ENCODE measurements around the gene FILIP1L. TPM values are rescaled to one million over a fixed set of nuclear protein-coding genes. Genes with fewer than 3 reads are reported as not detected.

Gene FILIP1L
- total RNA-seq, 1 experiment from 2014 or later, result 0.07 TPM

GRCh38 chr3:99976584-99976983 is 137.7 kb downstream of the FILIP1L start:
- no peaks in the 10 kb centered on the region for H3K79me2 ChIP-seq (ENCODE audit: insufficient read depth, low read length)

More at GRCh38 chr3:99976584-99976983, 137.7 kb downstream of the FILIP1L start:
- H2BK120ac ChIP-seq (ENCODE audit: low read depth, low read length, poor library complexity, severe bottlenecking), result no peak overlapping the region
- no peak overlapping the region for H3K14ac ChIP-seq (ENCODE audit: insufficient read depth, low read length)
- no peak overlapping the region for H4K5ac ChIP-seq (ENCODE audit: insufficient read length, low read depth, low read length)
- no peak overlapping the region for H4K91ac ChIP-seq (ENCODE audit: insufficient read length, low read depth, low read length)
- H3K9me3 Mint-ChIP-seq, result no peaks in the 10 kb centered on the region; a peak in 2 of 5 replicates
- DNase-seq, result no peak
- H4K8ac ChIP-seq (replicated peaks; ENCODE audit: insufficient read length, low read depth, low read length), result no peak overlapping the region
- H3K27ac ChIP-seq (ENCODE audit: insufficient read length, low read depth, low read length), result no peak overlapping the region
- no peak overlapping the region for H3K9ac ChIP-seq (ENCODE audit: extremely low read depth, insufficient read length, low read length)
- no peak overlapping the region for H3T11ph ChIP-seq (ENCODE audit: low read length)
- no peak overlapping the region for H3K4me2 ChIP-seq (ENCODE audit: insufficient read depth, insufficient read length, low read length)
- TF ChIP-seq, protein P1, sequence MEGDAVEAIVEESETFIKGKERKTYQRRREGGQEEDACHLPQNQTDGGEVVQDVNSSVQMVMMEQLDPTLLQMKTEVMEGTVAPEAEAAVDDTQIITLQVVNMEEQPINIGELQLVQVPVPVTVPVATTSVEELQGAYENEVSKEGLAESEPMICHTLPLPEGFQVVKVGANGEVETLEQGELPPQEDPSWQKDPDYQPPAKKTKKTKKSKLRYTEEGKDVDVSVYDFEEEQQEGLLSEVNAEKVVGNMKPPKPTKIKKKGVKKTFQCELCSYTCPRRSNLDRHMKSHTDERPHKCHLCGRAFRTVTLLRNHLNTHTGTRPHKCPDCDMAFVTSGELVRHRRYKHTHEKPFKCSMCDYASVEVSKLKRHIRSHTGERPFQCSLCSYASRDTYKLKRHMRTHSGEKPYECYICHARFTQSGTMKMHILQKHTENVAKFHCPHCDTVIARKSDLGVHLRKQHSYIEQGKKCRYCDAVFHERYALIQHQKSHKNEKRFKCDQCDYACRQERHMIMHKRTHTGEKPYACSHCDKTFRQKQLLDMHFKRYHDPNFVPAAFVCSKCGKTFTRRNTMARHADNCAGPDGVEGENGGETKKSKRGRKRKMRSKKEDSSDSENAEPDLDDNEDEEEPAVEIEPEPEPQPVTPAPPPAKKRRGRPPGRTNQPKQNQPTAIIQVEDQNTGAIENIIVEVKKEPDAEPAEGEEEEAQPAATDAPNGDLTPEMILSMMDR (conservative IDR thresholded peaks at IDR 0.05), result no peak
- no peak overlapping the region for H2AFZ ChIP-seq (ENCODE audit: low read length)
- H3K4ac ChIP-seq (ENCODE audit: low read depth, low read length), result no peak overlapping the region
- H2BK5ac ChIP-seq (ENCODE audit: insufficient read length, low read length), result no peak overlapping the region
- no peaks in the 10 kb centered on the region for H4K20me1 ChIP-seq (ENCODE audit: control insufficient read depth, insufficient read depth, insufficient read length)
- H3K4me1 Mint-ChIP-seq, result no peaks in the 10 kb centered on the region
- H3K27me3 Mint-ChIP-seq (ENCODE audit: low read depth), result no peaks in the 10 kb centered on the region
- no peak overlapping the region for H2BK12ac ChIP-seq (ENCODE audit: insufficient read length, low read depth, low read length)
- H3K27ac Mint-ChIP-seq, result no peak overlapping the region
- no peaks in the 10 kb centered on the region for H3K27me3 ChIP-seq (ENCODE audit: insufficient read depth, low read length)
- no peak overlapping the region for H3K23ac ChIP-seq (ENCODE audit: insufficient read length, low read depth, low read length)
- H3K18ac ChIP-seq (ENCODE audit: insufficient read length, low read depth, low read length), result no peak overlapping the region
- H2BK20ac ChIP-seq (ENCODE audit: low read depth, low read length, poor library complexity, severe bottlenecking), result no peak overlapping the region
- H3K4me3 Mint-ChIP-seq, result no peak overlapping the region
- no peaks in the 10 kb centered on the region for H3K4me1 ChIP-seq (ENCODE audit: insufficient read depth, low read length)
- H3K9me3 ChIP-seq (ENCODE audit: control insufficient read depth, low read depth, low read length), result no peaks in the 10 kb centered on the region
- no peak overlapping the region for H2BK15ac ChIP-seq (ENCODE audit: low read depth, low read length)
- no peaks in the 10 kb centered on the region for H3K23me2 ChIP-seq (ENCODE audit: insufficient read length, low read depth, low read length, poor library complexity, severe bottlenecking)
- H3K79me1 ChIP-seq (ENCODE audit: insufficient read depth, low read depth, low read length, poor library complexity, severe bottlenecking), result no peaks in the 10 kb centered on the region
- no peak overlapping the region for H3K56ac ChIP-seq (ENCODE audit: insufficient read length, low read depth, low read length)
- no peak overlapping the region for H2AK5ac ChIP-seq (ENCODE audit: insufficient read length, low read length)
- peaks cover 0 to 2% (median 0%) of the 10 kb centered on the region in 3 experiments; a peak in 2 of 7 replicates for H3K36me3 Mint-ChIP-seq (ENCODE audit: insufficient read depth in 1 of 3, low read depth in 3 of 3)
